CD4-positive, alpha-beta memory T cell (primary cell): ENCODE data around the gene ZNF726. TPM values are rescaled to one million over a fixed set of nuclear protein-coding genes. Genes with fewer than 3 reads are reported as not detected.
"Not testable (repeated sequence)": the region's sequence is repeated elsewhere in the genome, so short reads cannot be mapped to it uniquely, and the experiment has no call there.

Source experiments
- CTCF ChIA-PET: fragments of 350-600 bp; sonication (Branson Sonifier 250); formaldehyde crosslinking; loops from one replicate; lab custom pipeline; 2021; ENCODE audit warnings: inconsistent platforms; ENCODE audit not compliant: partially characterized antibody; lab: Charles Lee
- POLR2A ChIA-PET: fragments of 350-600 bp; sonication (Branson Sonifier 250); formaldehyde crosslinking; loops from one replicate; lab custom pipeline; 2021; ENCODE audit not compliant: partially characterized antibody; lab: Charles Lee
- DNase-seq, 5 donors: peaks; one replicate each; pipeline versions ENCODE4 v3.0.0 to v3.0.0-alpha.2; 2020 to 2022; ENCODE audit warnings: mixed read lengths in 1 of 5
- H3K27ac ChIP-seq: one replicate; pipeline ENCODE4 v1.7.0; 2013; ENCODE audit warnings: low read depth, low read length
- H3K27me3 ChIP-seq: 2 replicates; pipeline ENCODE4 v1.7.0; 2013; ENCODE audit warnings: mild to moderate bottlenecking, low read length, moderate library complexity; ENCODE audit not compliant: insufficient read depth
- H3K36me3 ChIP-seq: 2 replicates; pipeline ENCODE4 v1.7.0; 2013; ENCODE audit warnings: mild to moderate bottlenecking, low read length, moderate library complexity; ENCODE audit not compliant: insufficient read depth
- H3K4me1 ChIP-seq: 2 replicates; pipeline ENCODE4 v1.7.0; 2013; ENCODE audit warnings: mild to moderate bottlenecking, low read length, moderate library complexity; ENCODE audit not compliant: insufficient read depth
- H3K4me3 ChIP-seq, 2 donors: one replicate each; pipeline ENCODE4 v1.7.0; 2013; ENCODE audit warnings: low read length in 2 of 2, mild to moderate bottlenecking in 1 of 2
- H3K9me3 ChIP-seq, 2 donors: one replicate each; pipeline ENCODE4 v1.7.0; 2013; ENCODE audit warnings: low read length in 2 of 2, control low read depth in 1 of 2; ENCODE audit not compliant: control insufficient read depth in 1 of 2
- H3K27ac Mint-ChIP-seq, 7 donors: one replicate each; pipeline ENCODE4 v1.8.0; 2020 to 2021; ENCODE audit warnings: mixed read lengths in 7 of 7, mild to moderate bottlenecking in 6 of 7, inconsistent platforms in 3 of 7, moderate library complexity in 3 of 7
- H3K27me3 Mint-ChIP-seq, 2 donors: one replicate each; pipeline ENCODE4 v1.8.0; 2020 to 2021; ENCODE audit warnings: mixed read lengths in 2 of 2
- H3K36me3 Mint-ChIP-seq, 2 donors: one replicate each; pipeline ENCODE4 v1.8.0; 2020 to 2021; ENCODE audit warnings: mixed read lengths in 2 of 2, inconsistent platforms in 1 of 2, mild to moderate bottlenecking in 1 of 2
- H3K4me1 Mint-ChIP-seq, 4 donors: one replicate each; pipeline ENCODE4 v1.8.0; 2020 to 2021; ENCODE audit warnings: mixed read lengths in 4 of 4, mild to moderate bottlenecking in 1 of 4
- H3K4me3 Mint-ChIP-seq, 8 donors: one replicate each; pipeline ENCODE4 v1.8.0; 2020 to 2021; ENCODE audit warnings: mixed read lengths in 8 of 8, mild to moderate bottlenecking in 7 of 8, moderate library complexity in 6 of 8, inconsistent platforms in 3 of 8
- H3K9me3 Mint-ChIP-seq, 8 donors: one replicate each; pipeline ENCODE4 v1.8.0; 2020 to 2021; ENCODE audit warnings: mixed read lengths in 8 of 8, mild to moderate bottlenecking in 5 of 8, inconsistent platforms in 3 of 8, moderate library complexity in 1 of 8
- intact Hi-C: fragments of 100-400 bp; cut with micrococcal nuclease; formaldehyde crosslinking; loops from one replicate; pipeline ENCODE4 v1.15.1; 2023
- polyA plus RNA-seq, 2 donors: library from polyadenylated mRNA; unstranded; fragments of 300-500 nt; fragmentation: Illumina TruSeq; gene quantifications; one replicate each; pipeline ENCODE4 v1.2.3, GENCODE V29; 2021
- total RNA-seq, 2 experiments: library from RNA; stranded (reverse); gene quantifications; one replicate each; pipeline ENCODE4 v1.2.3, GENCODE V29; 2021

Gene ZNF726
- total and polyA plus RNA-seq, 4 experiments from 2014 or later, result 1.1 to 3.3 (median 2.3) TPM

- CTCF ChIA-PET, result no interaction called here
- peaks cover 0 to 5% of the 10 kb centered on the region in 2 donors for H3K27me3 Mint-ChIP-seq
- no peaks in the 10 kb centered on the region for H3K27me3 ChIP-seq
- H3K4me3 ChIP-seq, result no peak overlapping the region
- no peaks in the 10 kb centered on the region for H3K36me3 ChIP-seq
- no peaks in the 10 kb centered on the region for H3K4me1 ChIP-seq
- no peaks in the 10 kb centered on the region for H3K9me3 ChIP-seq
- H3K36me3 Mint-ChIP-seq, result no peaks in the 10 kb centered on the region
- no peak overlapping the region for H3K27ac ChIP-seq
- H3K4me3 Mint-ChIP-seq, result no peak overlapping the region
- POLR2A ChIA-PET, result no interaction called here
- H3K9me3 Mint-ChIP-seq, result peaks cover 0 to 23% (median 6%) of the 10 kb centered on the region in 8 donors
- no peak overlapping the region for H3K27ac Mint-ChIP-seq
- intact Hi-C loops, result no loop called here
- H3K4me1 Mint-ChIP-seq, result no peaks in the 10 kb centered on the region
- DNase-seq, result no peak
These were observed 30.3 kb upstream of the ZNF726 start for GRCh38 chr19:23884363-23884762.

GRCh38 chr19:23887642-23888041 lies 27.0 kb upstream of the ZNF726 start:
- ChIA-PET CTCF (no interaction called here), POLR2A (no interaction called here)
- H3K4me1 Mint-ChIP-seq, result no peaks in the 10 kb centered on the region
- no peaks in the 10 kb centered on the region for H3K36me3 ChIP-seq
- H3K9me3 ChIP-seq, result no peaks in the 10 kb centered on the region
- no peaks in the 10 kb centered on the region for H3K36me3 Mint-ChIP-seq
- H3K4me1 ChIP-seq, result no peaks in the 10 kb centered on the region
- peaks cover 0 to 26% (median 8%) of the 10 kb centered on the region in 8 donors for H3K9me3 Mint-ChIP-seq
- intact Hi-C loops, result no loop called here
- H3K27me3 Mint-ChIP-seq, result no peaks in the 10 kb centered on the region
- H3K27ac Mint-ChIP-seq, result no peak overlapping the region
- H3K4me3 ChIP-seq, result no peak overlapping the region
- no peak overlapping the region for H3K27ac ChIP-seq
- no peaks in the 10 kb centered on the region for H3K27me3 ChIP-seq
- no peak for DNase-seq
- H3K4me3 Mint-ChIP-seq, result no peak overlapping the region

DNA sequence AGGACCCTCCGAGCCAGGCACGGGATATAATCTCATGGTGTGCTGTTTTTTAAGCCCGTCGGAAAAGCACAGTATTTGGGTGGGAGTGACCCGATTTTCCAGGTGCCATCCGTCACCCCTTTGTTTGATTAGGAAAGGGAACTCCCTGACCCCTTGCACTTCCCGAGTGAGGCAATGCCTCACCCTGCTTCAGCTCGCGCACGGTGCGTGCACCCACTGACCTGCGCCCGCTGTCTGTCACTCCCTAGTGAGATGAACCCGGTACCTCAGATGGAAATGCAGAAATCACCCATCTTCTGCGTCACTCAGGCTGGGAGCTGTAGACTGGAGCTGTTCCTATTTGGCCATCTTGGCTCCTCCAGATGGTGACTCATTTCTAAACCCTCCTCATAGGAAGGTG lies 18.6 kb upstream of the ZNF726 start:
- H3K4me3 ChIP-seq, H3K27me3 Mint-ChIP-seq, H3K4me3 Mint-ChIP-seq, H3K4me1 Mint-ChIP-seq, H3K27me3 ChIP-seq, H3K9me3 ChIP-seq, CTCF ChIA-PET, H3K36me3 Mint-ChIP-seq, DNase-seq, POLR2A ChIA-PET, H3K27ac Mint-ChIP-seq, H3K27ac ChIP-seq, H3K4me1 ChIP-seq, H3K36me3 ChIP-seq, intact Hi-C loops: not testable (repeated sequence)
- peaks cover 0 to 12% (median 9%) of the 10 kb centered on the region in 8 donors for H3K9me3 Mint-ChIP-seq

DNA sequence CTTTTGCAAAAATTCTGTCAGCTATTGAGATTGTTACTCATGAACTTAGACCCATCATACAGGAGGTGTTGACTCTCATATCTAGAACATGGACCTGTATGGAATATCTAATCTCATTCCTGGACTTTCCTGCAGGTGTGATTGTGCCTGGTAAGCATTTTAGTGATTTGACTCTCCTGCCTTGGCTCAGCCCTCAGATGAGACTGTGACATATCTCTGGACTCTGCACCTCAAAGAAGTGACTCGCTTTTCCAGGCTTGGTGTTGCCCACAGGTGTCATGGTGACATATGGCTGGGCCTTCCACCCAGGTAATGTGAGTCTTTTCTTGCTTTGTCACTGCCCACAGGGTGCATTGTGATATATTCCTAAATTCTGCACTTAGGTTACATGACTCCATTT lies 17.8 kb upstream of the ZNF726 start:
- CTCF ChIA-PET, result no interaction called here
- intact Hi-C loops, result no loop called here
- Histone ChIP-seq H3K9me3 (no peaks in the 10 kb centered on the region), H3K27me3 (no peaks in the 10 kb centered on the region), H3K4me1 (no peaks in the 10 kb centered on the region), H3K4me3 (no peak overlapping the region), H3K36me3 (no peaks in the 10 kb centered on the region), H3K27ac (no peak overlapping the region)
- Mint-ChIP-seq H3K27me3 (no peaks in the 10 kb centered on the region), H3K4me3 (no peak overlapping the region), H3K27ac (no peak overlapping the region), H3K4me1 (no peaks in the 10 kb centered on the region), H3K9me3 (peaks cover 0 to 12% (median 9%) of the 10 kb centered on the region in 8 donors), H3K36me3 (peaks cover 0 to 4% of the 10 kb centered on the region in 2 donors)
- POLR2A ChIA-PET, result no interaction called here
- DNase-seq, result no peak

- Mint-ChIP-seq H3K9me3 (peaks cover 0 to 36% (median 27%) of the 10 kb centered on the region in 8 donors), H3K4me1 (no peaks in the 10 kb centered on the region), H3K27ac (no peak overlapping the region), H3K36me3 (peaks cover 3 to 13% of the 10 kb centered on the region in 2 donors), H3K27me3 (no peaks in the 10 kb centered on the region), H3K4me3 (no peak overlapping the region)
- Histone ChIP-seq H3K36me3 (no peaks in the 10 kb centered on the region), H3K27ac (no peak overlapping the region), H3K9me3 (no peaks in the 10 kb centered on the region), H3K4me1 (no peaks in the 10 kb centered on the region), H3K4me3 (no peak overlapping the region), H3K27me3 (no peaks in the 10 kb centered on the region)
- intact Hi-C loops, result no loop called here
- no peak for DNase-seq
- ChIA-PET CTCF (no interaction called here), POLR2A (no interaction called here)
These were observed 13.3 kb upstream of the ZNF726 start for GRCh38 chr19:23901360-23901759.

- H3K9me3 Mint-ChIP-seq, result peaks cover 0 to 40% (median 29%) of the 10 kb centered on the region in 8 donors
- Histone ChIP-seq H3K27me3 (no peaks in the 10 kb centered on the region), H3K4me3 (no peak overlapping the region), H3K36me3 (no peaks in the 10 kb centered on the region), H3K9me3 (no peaks in the 10 kb centered on the region), H3K4me1 (no peaks in the 10 kb centered on the region), H3K27ac (no peak overlapping the region)
- no peaks in the 10 kb centered on the region for H3K27me3 Mint-ChIP-seq
- peaks cover 6 to 13% of the 10 kb centered on the region in 2 donors for H3K36me3 Mint-ChIP-seq
- no peak for DNase-seq
- H3K27ac Mint-ChIP-seq, result no peak overlapping the region
- intact Hi-C loops, result no loop called here
- CTCF ChIA-PET, result no interaction called here
- no peaks in the 10 kb centered on the region for H3K4me1 Mint-ChIP-seq
- POLR2A ChIA-PET, result no interaction called here
- H3K4me3 Mint-ChIP-seq, result no peak overlapping the region
These were observed 10.3 kb upstream of the ZNF726 start for GRCh38 chr19:23904406-23904805.

- no peaks in the 10 kb centered on the region for H3K4me1 Mint-ChIP-seq
- CTCF ChIA-PET, result no interaction called here
- intact Hi-C loops, result no loop called here
- POLR2A ChIA-PET, result no interaction called here
- H3K27me3 ChIP-seq, result no peaks in the 10 kb centered on the region
- no peak for DNase-seq
- no peak overlapping the region for H3K4me3 Mint-ChIP-seq
- H3K4me1 ChIP-seq, result no peaks in the 10 kb centered on the region
- H3K4me3 ChIP-seq, result no peak overlapping the region
- H3K27ac ChIP-seq, result no peak overlapping the region
- H3K36me3 Mint-ChIP-seq, result peaks cover 6 to 13% of the 10 kb centered on the region in 2 donors
- no peaks in the 10 kb centered on the region for H3K9me3 ChIP-seq
- no peak overlapping the region for H3K27ac Mint-ChIP-seq
- H3K27me3 Mint-ChIP-seq, result no peaks in the 10 kb centered on the region
- H3K9me3 Mint-ChIP-seq, result peaks cover 0 to 40% (median 29%) of the 10 kb centered on the region in 8 donors
- H3K36me3 ChIP-seq, result no peaks in the 10 kb centered on the region
These were observed 8.9 kb upstream of the ZNF726 start for GRCh38 chr19:23905771-23906170.

GRCh38 chr19:23906835-23907234 lies 7.9 kb upstream of the ZNF726 start:
- Mint-ChIP-seq H3K36me3 (peaks cover 6 to 13% of the 10 kb centered on the region in 2 donors), H3K4me3 (no peak overlapping the region), H3K9me3 (peaks cover 0 to 41% (median 29%) of the 10 kb centered on the region in 8 donors), H3K27me3 (no peaks in the 10 kb centered on the region), H3K27ac (no peak overlapping the region), H3K4me1 (no peaks in the 10 kb centered on the region)
- intact Hi-C loops, result no loop called here
- Histone ChIP-seq H3K9me3 (no peaks in the 10 kb centered on the region), H3K4me3 (no peak overlapping the region), H3K36me3 (no peaks in the 10 kb centered on the region), H3K27ac (no peak overlapping the region), H3K27me3 (no peaks in the 10 kb centered on the region), H3K4me1 (no peaks in the 10 kb centered on the region)
- DNase-seq, result no peak
- CTCF ChIA-PET, result no interaction called here
- POLR2A ChIA-PET, result no interaction called here
